WTC11 (cell line): ENCODE measurements around the gene SMAD7. TPM values are rescaled to one million over a fixed set of nuclear protein-coding genes. Genes with fewer than 3 reads are reported as not detected.

Source experiments
- ATAC-seq: fragments of 200-7000 bp; cut with Tn5 transposase; 2 replicates; pipeline ENCODE4 v1.10.0; 2021; ENCODE audit warnings: mild to moderate bottlenecking, moderate library complexity
- CTCF ChIA-PET: fragments of 300-600 bp; sonication (Branson Sonifier 250); formaldehyde crosslinking; loops from one replicate; lab custom pipeline; 2021; ENCODE audit warnings: antibody characterized with exemption; lab: Charles Lee
- POLR2A ChIA-PET: fragments of 350-600 bp; sonication (Branson Sonifier 250); formaldehyde crosslinking; loops from one replicate; lab custom pipeline; 2021; ENCODE audit warnings: antibody characterized with exemption; lab: Charles Lee
- DNase-seq: peaks from one replicate; pipeline ENCODE4 v3.0.0; 2021; ENCODE audit warnings: low spot score
- H3K27ac Mint-ChIP-seq: 2 replicates; pipeline ENCODE4 v1.8.0; 2021; ENCODE audit warnings: mixed read lengths
- H3K27me3 Mint-ChIP-seq: 2 replicates; pipeline ENCODE4 v1.8.0; 2021; ENCODE audit warnings: low read depth, mild to moderate bottlenecking, moderate library complexity, mixed read lengths
- H3K36me3 Mint-ChIP-seq: 2 replicates; pipeline ENCODE4 v1.8.0; 2021; ENCODE audit warnings: mixed read lengths
- H3K4me1 Mint-ChIP-seq: 2 replicates; pipeline ENCODE4 v1.8.0; 2022; ENCODE audit warnings: mixed read lengths
- H3K4me3 Mint-ChIP-seq: 2 replicates; pipeline ENCODE4 v1.8.0; 2021; ENCODE audit warnings: mild to moderate bottlenecking, moderate library complexity, mixed read lengths
- H3K9me3 Mint-ChIP-seq: 2 replicates; pipeline ENCODE4 v1.8.0; 2021; ENCODE audit warnings: mixed read lengths
- CREB1 ChIP-seq: sonication (generic); formaldehyde crosslinking; IDR thresholded peaks from 2 replicates; pipeline ENCODE4 v1.8.0; 2023; ENCODE audit warnings: mild to moderate bottlenecking, missing genetic modification reagents
- CREM ChIP-seq: sonication (generic); formaldehyde crosslinking; IDR thresholded peaks from 2 replicates; pipeline ENCODE4 v1.8.1; 2022; ENCODE audit warnings: mild to moderate bottlenecking, missing genetic modification reagents, moderate library complexity
- ESRRA ChIP-seq: sonication (generic); formaldehyde crosslinking; IDR thresholded peaks from 2 replicates; pipeline ENCODE4 v1.8.1; 2022; ENCODE audit warnings: mild to moderate bottlenecking, missing genetic modification reagents, borderline replicate concordance
- FOXJ3 ChIP-seq: sonication (generic); formaldehyde crosslinking; IDR thresholded peaks from 2 replicates; pipeline ENCODE4 v1.9.0; 2021; ENCODE audit warnings: missing genetic modification reagents, mild to moderate bottlenecking, borderline replicate concordance
- GRHL2 ChIP-seq: fragments of 250-450 bp; sonication (Bioruptor Pico); IDR thresholded peaks from 2 replicates; pipeline ENCODE4 v1.8.0; 2022; ENCODE audit warnings: mild to moderate bottlenecking, moderate library complexity; ENCODE audit not compliant: insufficient replicate concordance, severe bottlenecking
- JAZF1 ChIP-seq: fragments of 250-450 bp; sonication (Bioruptor Pico); IDR thresholded peaks from 2 replicates; pipeline ENCODE4 v1.9.0; 2021; ENCODE audit warnings: moderate library complexity, mild to moderate bottlenecking, inconsistent platforms
- KAT7 ChIP-seq: sonication (generic); formaldehyde crosslinking; IDR thresholded peaks from 2 replicates; pipeline ENCODE4 v1.8.1; 2023; ENCODE audit warnings: missing genetic modification reagents, mild to moderate bottlenecking, borderline replicate concordance
- MXD4 ChIP-seq: fragments of 250-450 bp; sonication (Bioruptor Pico); IDR thresholded peaks from 2 replicates; pipeline ENCODE4 v1.8.0; 2021; ENCODE audit warnings: mild to moderate bottlenecking, moderate library complexity, borderline replicate concordance
- NFE2L1 ChIP-seq: sonication (generic); formaldehyde crosslinking; IDR thresholded peaks from 2 replicates; pipeline ENCODE4 v1.8.1; 2023; ENCODE audit warnings: missing genetic modification reagents
- NR1H2 ChIP-seq: sonication (generic); formaldehyde crosslinking; IDR thresholded peaks from 2 replicates; pipeline ENCODE4 v1.9.0; 2021; ENCODE audit warnings: mild to moderate bottlenecking, moderate library complexity, missing genetic modification reagents
- SP1 ChIP-seq: sonication (generic); formaldehyde crosslinking; conservative IDR thresholded peaks from 2 replicates; pipeline ENCODE4 v1.8.1; 2022; ENCODE audit warnings: missing genetic modification reagents
- ZNF121 ChIP-seq: sonication (generic); formaldehyde crosslinking; IDR thresholded peaks from 2 replicates; pipeline ENCODE4 v1.8.0; 2023; ENCODE audit warnings: missing genetic modification reagents
- ZNF263 ChIP-seq: sonication (generic); formaldehyde crosslinking; IDR thresholded peaks from 2 replicates; pipeline ENCODE4 v1.8.1; 2022; ENCODE audit warnings: low read depth, mild to moderate bottlenecking, moderate library complexity, missing genetic modification reagents
- total RNA-seq: library from RNA; stranded (reverse); gene quantifications from 3 replicates; pipeline ENCODE4 v1.2.3, GENCODE V29; 2021
- TF ChIP-seq, protein P1 (sequence below): sonication (generic); formaldehyde crosslinking; IDR thresholded peaks from 2 replicates; pipeline ENCODE4 v1.8.1; 2022; ENCODE audit warnings: low read depth, missing genetic modification reagents, borderline replicate concordance
- TF ChIP-seq, protein P2 (sequence below): sonication (generic); formaldehyde crosslinking; IDR thresholded peaks from 2 replicates; pipeline ENCODE4 v1.8.0; 2023; ENCODE audit warnings: missing genetic modification reagents
- TF ChIP-seq, protein P3 (sequence below): sonication (generic); formaldehyde crosslinking; IDR thresholded peaks from 2 replicates; pipeline ENCODE4 v1.8.1; 2023; ENCODE audit warnings: mild to moderate bottlenecking, missing genetic modification reagents
- TF ChIP-seq, protein P4 (sequence below): sonication (generic); formaldehyde crosslinking; IDR thresholded peaks from 2 replicates; pipeline ENCODE4 v1.8.1; 2022; ENCODE audit warnings: missing genetic modification reagents, borderline replicate concordance
- TF ChIP-seq, protein P5 (sequence below): sonication (generic); formaldehyde crosslinking; IDR thresholded peaks from 2 replicates; pipeline ENCODE4 v1.8.0; 2023; ENCODE audit warnings: mild to moderate bottlenecking, missing genetic modification reagents
- TF ChIP-seq, protein P6 (sequence below): sonication (generic); formaldehyde crosslinking; IDR thresholded peaks from 2 replicates; pipeline ENCODE4 v1.8.1; 2023; ENCODE audit warnings: mild to moderate bottlenecking, moderate library complexity, missing genetic modification reagents

Gene SMAD7
- total RNA-seq, 1 experiment from 2014 or later: 44.7 TPM

DNA sequence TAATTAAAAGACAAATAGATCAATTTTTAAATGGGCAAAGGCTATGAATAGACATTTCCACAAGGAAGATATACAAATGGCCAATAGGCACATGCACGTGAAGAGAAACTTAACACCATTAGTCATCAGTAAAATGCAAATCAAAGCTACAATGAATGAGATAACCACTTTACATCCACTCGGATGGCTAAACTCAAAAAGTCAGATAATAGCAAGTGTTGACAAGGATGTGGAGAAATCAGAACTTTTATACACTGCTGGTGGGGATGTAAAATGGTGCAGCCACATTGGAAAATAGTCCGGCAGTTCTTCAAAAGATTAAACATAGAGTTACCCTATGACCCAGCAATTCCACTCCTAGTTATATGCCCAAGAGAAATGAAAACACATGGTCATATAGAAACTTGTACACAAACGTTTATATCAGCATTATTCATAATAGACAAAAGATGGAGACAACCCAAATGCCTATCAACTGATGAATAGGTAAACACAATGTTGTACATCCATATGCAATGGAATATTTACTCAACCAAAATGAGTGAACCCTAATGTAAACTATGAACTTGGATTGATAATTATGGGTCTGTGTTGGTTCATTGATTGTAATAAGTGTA lies 51.1 kb downstream of the SMAD7 start (continued):
- TF ChIP-seq ZNF263 (CRISPR knock-in tag) (no peak), SP1 (no peak), JAZF1 (CRISPR knock-in tag) (no peak), NR1H2 (CRISPR knock-in tag) (no peak), FOXJ3 (CRISPR knock-in tag) (no peak)
- TF ChIP-seq, protein P1, sequence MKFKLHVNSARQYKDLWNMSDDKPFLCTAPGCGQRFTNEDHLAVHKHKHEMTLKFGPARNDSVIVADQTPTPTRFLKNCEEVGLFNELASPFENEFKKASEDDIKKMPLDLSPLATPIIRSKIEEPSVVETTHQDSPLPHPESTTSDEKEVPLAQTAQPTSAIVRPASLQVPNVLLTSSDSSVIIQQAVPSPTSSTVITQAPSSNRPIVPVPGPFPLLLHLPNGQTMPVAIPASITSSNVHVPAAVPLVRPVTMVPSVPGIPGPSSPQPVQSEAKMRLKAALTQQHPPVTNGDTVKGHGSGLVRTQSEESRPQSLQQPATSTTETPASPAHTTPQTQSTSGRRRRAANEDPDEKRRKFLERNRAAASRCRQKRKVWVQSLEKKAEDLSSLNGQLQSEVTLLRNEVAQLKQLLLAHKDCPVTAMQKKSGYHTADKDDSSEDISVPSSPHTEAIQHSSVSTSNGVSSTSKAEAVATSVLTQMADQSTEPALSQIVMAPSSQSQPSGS: no peak
- TF ChIP-seq, protein P2, sequence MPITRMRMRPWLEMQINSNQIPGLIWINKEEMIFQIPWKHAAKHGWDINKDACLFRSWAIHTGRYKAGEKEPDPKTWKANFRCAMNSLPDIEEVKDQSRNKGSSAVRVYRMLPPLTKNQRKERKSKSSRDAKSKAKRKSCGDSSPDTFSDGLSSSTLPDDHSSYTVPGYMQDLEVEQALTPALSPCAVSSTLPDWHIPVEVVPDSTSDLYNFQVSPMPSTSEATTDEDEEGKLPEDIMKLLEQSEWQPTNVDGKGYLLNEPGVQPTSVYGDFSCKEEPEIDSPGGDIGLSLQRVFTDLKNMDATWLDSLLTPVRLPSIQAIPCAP (CRISPR knock-in tag): no peak

DNA sequence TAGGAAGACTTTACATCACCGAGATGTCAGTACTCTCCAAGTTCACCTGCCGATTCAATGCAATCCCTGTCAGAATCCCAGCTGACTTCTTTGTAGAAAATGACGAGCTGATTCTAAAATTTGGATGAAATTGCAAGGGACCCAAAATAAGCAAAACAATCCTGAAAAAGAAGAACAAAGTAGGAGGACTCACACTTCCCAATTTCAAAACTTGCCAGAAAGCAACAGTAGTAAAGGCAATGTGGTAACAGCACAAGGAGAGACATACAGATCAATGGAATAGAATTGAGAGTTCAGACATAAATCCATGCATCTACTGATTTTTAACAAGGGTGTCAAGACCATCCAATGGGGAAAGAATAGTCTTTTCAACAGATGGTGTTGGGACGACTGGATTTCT lies 52.2 kb downstream of the SMAD7 start:
- no peaks in the 10 kb centered on the region for H3K27me3 Mint-ChIP-seq
- no peak for TF ChIP-seq ESRRA
- TF ChIP-seq, all 79 proteins: peak for 0
- Mint-ChIP-seq H3K4me3 (no peak overlapping the region), H3K4me1 (peaks cover 4% of the 10 kb centered on the region), H3K27ac (no peak overlapping the region), H3K9me3 (peaks cover 8% of the 10 kb centered on the region), H3K36me3 (no peaks in the 10 kb centered on the region)
- no peak for DNase-seq
- POLR2A ChIA-PET: no interaction called here
- CTCF ChIA-PET: interaction anchor here (1.7 to 1.8 kb wide), 3 partner anchors 37 to 121 kb away, joined by 3 to 5 read pairs (median 4); no protein-coding TSS in a partner anchor
- no peak for ATAC-seq

DNA sequence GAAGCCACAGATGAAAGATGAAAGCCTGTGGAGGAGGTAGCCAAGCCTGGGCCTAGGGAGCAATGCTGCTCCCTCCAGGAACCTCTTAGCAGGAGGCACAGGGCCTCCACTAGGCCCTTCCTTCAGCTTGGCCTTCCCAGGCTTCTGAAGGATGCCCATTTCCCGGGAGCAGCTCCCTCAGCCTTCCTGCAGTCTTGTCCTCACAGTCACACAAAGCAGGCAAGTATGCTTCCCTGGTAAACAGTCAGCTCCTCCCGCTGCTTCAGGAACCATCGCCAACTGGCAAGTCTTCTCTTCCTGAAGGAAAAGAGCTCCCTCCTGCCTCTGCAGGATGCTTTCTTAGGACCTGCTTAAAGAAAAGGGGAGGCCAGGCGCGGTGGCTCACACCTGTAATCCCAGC lies 53.2 kb downstream of the SMAD7 start:
- Mint-ChIP-seq H3K4me3 (no peak overlapping the region), H3K36me3 (no peaks in the 10 kb centered on the region), H3K27ac (no peak overlapping the region), H3K4me1 (peaks cover 4% of the 10 kb centered on the region), H3K9me3 (peaks cover 8% of the 10 kb centered on the region), H3K27me3 (no peaks in the 10 kb centered on the region)
- CTCF ChIA-PET: interaction anchor here (0.6 to 1.8 kb wide), 15 partner anchors 14 to 187 kb away, joined by 3 to 8 read pairs (median 4); no protein-coding TSS in a partner anchor
- no peak for ATAC-seq
- POLR2A ChIA-PET: no interaction called here
- TF ChIP-seq, protein P3, sequence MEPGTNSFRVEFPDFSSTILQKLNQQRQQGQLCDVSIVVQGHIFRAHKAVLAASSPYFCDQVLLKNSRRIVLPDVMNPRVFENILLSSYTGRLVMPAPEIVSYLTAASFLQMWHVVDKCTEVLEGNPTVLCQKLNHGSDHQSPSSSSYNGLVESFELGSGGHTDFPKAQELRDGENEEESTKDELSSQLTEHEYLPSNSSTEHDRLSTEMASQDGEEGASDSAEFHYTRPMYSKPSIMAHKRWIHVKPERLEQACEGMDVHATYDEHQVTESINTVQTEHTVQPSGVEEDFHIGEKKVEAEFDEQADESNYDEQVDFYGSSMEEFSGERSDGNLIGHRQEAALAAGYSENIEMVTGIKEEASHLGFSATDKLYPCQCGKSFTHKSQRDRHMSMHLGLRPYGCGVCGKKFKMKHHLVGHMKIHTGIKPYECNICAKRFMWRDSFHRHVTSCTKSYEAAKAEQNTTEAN: no peak
- TF ChIP-seq ZNF121 (CRISPR knock-in tag): no peak
- no peak for TF ChIP-seq GRHL2 (CRISPR knock-in tag)
- TF ChIP-seq CREM (CRISPR knock-in tag): no peak
- TF ChIP-seq, protein P4, sequence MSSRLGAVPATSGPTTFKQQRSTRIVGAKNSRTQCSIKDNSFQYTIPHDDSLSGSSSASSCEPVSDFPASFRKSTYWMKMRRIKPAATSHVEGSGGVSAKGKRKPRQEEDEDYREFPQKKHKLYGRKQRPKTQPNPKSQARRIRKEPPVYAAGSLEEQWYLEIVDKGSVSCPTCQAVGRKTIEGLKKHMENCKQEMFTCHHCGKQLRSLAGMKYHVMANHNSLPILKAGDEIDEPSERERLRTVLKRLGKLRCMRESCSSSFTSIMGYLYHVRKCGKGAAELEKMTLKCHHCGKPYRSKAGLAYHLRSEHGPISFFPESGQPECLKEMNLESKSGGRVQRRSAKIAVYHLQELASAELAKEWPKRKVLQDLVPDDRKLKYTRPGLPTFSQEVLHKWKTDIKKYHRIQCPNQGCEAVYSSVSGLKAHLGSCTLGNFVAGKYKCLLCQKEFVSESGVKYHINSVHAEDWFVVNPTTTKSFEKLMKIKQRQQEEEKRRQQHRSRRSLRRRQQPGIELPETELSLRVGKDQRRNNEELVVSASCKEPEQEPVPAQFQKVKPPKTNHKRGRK: no peak
- no peak for TF ChIP-seq MXD4
- TF ChIP-seq, protein P5, sequence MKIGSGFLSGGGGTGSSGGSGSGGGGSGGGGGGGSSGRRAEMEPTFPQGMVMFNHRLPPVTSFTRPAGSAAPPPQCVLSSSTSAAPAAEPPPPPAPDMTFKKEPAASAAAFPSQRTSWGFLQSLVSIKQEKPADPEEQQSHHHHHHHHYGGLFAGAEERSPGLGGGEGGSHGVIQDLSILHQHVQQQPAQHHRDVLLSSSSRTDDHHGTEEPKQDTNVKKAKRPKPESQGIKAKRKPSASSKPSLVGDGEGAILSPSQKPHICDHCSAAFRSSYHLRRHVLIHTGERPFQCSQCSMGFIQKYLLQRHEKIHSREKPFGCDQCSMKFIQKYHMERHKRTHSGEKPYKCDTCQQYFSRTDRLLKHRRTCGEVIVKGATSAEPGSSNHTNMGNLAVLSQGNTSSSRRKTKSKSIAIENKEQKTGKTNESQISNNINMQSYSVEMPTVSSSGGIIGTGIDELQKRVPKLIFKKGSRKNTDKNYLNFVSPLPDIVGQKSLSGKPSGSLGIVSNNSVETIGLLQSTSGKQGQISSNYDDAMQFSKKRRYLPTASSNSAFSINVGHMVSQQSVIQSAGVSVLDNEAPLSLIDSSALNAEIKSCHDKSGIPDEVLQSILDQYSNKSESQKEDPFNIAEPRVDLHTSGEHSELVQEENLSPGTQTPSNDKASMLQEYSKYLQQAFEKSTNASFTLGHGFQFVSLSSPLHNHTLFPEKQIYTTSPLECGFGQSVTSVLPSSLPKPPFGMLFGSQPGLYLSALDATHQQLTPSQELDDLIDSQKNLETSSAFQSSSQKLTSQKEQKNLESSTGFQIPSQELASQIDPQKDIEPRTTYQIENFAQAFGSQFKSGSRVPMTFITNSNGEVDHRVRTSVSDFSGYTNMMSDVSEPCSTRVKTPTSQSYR (CRISPR knock-in tag): no peak
- no peak for TF ChIP-seq KAT7 (CRISPR knock-in tag)
- TF ChIP-seq CREB1 (CRISPR knock-in tag): no peak
- TF ChIP-seq, protein P6, sequence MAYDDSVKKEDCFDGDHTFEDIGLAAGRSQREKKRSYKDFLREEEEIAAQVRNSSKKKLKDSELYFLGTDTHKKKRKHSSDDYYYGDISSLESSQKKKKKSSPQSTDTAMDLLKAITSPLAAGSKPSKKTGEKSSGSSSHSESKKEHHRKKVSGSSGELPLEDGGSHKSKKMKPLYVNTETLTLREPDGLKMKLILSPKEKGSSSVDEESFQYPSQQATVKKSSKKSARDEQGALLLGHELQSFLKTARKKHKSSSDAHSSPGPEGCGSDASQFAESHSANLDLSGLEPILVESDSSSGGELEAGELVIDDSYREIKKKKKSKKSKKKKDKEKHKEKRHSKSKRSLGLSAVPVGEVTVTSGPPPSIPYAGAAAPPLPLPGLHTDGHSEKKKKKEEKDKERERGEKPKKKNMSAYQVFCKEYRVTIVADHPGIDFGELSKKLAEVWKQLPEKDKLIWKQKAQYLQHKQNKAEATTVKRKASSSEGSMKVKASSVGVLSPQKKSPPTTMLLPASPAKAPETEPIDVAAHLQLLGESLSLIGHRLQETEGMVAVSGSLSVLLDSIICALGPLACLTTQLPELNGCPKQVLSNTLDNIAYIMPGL: no peak
- TF ChIP-seq NFE2L1 (CRISPR knock-in tag): no peak
- DNase-seq: no peak
